Left hindlimb (tissue), 1 donor: ENCODE data around the gene COMMD6.

Experiments used
- DNase-seq: peaks from one replicate; pipeline ENCODE4 v3.0.0-alpha.2; 2018

The COMMD6 gene

GRCh38 chr13:75521956-75522355, 15.7 kb downstream of the COMMD6 start:
- no peak for DNase-seq

DNA sequence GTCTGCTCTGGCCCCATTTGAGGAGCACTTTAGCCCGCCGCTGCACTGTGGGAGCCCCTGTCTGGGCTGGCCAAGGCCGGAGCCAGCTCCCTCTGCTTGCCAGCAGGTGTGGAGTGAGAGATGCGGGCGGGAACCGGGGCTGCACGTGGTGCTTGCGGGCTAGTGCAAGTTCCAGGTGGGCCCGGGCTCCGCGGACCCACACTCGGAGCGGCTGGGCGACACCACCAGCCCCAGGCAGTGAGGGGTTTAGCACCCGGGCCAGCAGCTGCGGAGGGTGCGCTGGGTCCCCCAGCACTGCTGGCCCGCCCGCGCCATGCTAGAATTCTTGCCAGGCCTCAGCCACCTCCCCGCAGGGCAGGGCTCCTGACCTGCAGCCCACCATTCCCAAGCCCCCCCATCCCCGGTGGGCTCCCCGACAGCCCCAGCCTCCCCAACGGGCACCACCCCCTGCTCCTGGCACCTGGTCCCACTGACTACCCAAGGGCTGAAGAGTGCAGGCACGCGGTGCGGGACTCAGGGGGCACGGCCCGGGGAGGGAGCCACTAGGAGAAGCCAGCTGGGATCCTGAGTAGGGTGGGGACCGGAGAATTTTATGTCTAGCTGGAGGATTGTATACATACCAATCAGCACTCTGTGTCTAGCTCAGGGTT, 19.1 kb downstream of the COMMD6 start:
- no peak for DNase-seq

DNA sequence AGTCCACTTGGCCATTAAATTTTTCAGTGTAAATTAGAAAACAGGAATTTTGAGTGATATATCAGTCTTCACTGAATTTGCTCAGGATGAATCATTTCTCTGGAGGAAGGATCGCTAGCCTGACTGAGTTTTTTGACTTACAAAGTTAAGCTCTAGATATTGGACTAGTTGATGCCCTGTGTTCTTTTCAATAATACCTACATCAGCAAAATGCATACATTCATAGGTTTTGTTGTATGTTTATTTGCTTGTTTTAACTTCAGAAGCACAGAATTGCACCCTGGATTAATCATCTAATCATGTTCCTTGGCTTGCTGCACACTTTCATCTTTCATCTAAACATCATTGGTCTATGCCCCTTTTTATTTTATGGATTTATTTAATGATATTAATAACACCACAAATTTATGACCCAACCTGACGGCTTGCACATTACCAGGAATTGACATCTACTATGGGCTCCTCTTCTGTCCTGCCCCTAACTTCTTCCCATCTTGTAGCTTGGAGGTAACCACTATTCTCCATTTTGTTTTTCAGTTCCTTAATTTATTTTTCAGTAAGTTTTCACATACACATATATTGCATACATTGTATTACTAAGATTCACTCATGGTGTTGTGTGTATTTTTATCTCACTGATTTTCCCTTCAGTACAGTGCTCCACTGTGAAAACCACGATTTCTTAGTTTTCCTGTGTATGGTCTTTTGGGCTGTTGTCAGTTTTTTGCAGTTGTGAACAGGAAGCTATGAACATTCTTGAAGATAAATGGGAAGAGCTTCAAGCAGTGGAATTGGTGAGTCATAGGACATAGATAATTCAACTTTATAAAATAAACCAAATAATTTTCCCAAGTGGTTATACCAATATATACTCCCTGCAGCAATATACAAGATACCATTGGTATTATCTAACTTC, 23.3 kb downstream of the COMMD6 start:
- no peak for DNase-seq

- no peak for DNase-seq
These were observed 24.4 kb downstream of the COMMD6 start for GRCh38 chr13:75513271-75513670.

- DNase-seq = no peak
These were observed 25.4 kb downstream of the COMMD6 start for GRCh38 chr13:75512253-75512652.

DNA sequence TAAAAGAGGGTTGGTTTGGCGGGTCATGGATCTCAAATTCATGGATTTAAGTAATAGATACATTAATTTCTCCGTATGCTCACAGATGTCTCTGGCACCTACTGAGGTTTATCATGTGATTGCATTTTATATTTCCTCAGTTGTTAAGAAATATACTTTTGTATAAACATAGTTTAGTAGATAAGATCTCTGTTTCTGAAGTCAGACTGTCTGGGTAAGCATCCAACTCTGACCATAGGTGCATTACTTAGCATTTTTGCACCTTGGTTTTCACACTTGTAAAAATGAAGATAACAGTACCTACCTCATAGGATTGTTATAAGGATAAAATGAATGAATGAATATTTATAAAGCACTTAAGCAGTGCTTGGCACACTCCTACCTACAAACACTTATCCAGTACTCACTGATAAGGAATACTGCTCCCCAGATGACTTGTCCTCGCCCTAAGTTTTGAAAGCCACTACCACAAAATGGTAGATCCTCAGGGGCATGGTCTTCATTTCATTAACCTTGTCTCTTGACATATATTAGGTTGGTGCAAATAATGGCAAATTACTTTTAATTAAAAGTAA, 26.5 kb downstream of the COMMD6 start:
- no peak for DNase-seq

- no peak for DNase-seq
These were observed 29.6 kb downstream of the COMMD6 start for GRCh38 chr13:75508002-75508548.

GRCh38 chr13:75507027-75508001, 30.3 kb downstream of the COMMD6 start:
- no peak for DNase-seq

GRCh38 chr13:75506018-75506417, 31.6 kb downstream of the COMMD6 start:
- DNase-seq = no peak

GRCh38 chr13:75505327-75505726, 32.3 kb downstream of the COMMD6 start:
- DNase-seq = no peak

GRCh38 chr13:75495938-75496337, 41.7 kb downstream of the COMMD6 start:
- no peak for DNase-seq

- no peak for DNase-seq
These were observed 43.1 kb downstream of the COMMD6 start for GRCh38 chr13:75494491-75494890.

GRCh38 chr13:75493156-75493555, 44.5 kb downstream of the COMMD6 start:
- DNase-seq = no peak

- DNase-seq = no peak
These were observed 45.3 kb downstream of the COMMD6 start for GRCh38 chr13:75492389-75492788.

DNA sequence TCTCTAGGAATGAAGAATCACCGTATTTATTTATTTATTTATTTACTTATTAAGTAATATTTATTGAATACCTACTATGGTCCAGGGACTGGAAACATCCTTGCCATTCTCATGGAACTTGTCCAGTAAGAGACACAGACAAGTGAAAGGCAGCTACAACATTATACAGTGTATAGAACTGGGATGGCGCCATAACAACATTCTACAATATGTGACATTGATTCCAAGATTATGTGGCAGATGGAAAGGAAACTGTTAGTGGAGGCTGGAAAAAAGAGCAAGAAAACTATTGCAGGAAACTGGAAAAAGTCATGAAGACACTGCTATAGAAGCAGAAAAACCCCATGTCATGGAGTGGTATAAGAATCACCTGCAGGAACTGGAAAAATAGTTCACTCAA, 46.3 kb downstream of the COMMD6 start:
- DNase-seq = no peak

DNA sequence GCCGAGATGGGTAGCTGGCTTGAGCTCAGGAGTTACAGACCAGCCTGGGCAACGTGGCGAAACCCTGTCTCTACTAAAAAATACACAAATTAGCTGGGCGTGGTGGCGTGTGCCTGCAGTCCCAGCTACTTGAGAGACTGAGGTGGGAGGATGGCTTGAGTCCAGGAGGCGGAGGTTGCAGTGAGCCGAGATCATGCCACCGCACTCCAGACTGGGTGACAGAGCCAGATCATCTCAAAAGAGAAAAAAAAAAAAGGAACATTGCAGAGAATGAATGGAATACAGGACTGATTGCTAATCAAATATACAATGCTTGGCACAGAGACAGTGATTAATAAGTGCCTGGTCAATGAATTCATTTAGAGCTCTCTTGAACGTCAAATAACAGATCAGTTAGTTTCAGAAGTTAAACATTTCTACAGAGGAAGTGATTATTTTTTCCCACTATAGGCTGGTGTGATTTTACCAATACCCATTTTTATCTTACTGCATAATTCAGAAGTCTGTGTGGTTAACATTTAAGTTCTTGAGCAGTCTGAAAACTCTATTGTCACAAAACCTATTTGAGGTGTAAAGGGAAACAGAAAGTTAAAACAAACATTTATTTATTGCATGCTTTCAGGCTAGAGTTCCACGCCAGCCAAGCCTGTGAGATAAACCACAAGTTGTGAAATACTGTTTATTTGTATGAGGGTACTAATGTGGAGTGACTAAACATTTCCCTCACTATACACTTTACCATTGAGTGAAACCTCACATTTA, 48.0 kb downstream of the COMMD6 start:
- no peak for DNase-seq

GRCh38 chr13:75486146-75487062, 51.2 kb downstream of the COMMD6 start:
- DNase-seq = no peak

DNA sequence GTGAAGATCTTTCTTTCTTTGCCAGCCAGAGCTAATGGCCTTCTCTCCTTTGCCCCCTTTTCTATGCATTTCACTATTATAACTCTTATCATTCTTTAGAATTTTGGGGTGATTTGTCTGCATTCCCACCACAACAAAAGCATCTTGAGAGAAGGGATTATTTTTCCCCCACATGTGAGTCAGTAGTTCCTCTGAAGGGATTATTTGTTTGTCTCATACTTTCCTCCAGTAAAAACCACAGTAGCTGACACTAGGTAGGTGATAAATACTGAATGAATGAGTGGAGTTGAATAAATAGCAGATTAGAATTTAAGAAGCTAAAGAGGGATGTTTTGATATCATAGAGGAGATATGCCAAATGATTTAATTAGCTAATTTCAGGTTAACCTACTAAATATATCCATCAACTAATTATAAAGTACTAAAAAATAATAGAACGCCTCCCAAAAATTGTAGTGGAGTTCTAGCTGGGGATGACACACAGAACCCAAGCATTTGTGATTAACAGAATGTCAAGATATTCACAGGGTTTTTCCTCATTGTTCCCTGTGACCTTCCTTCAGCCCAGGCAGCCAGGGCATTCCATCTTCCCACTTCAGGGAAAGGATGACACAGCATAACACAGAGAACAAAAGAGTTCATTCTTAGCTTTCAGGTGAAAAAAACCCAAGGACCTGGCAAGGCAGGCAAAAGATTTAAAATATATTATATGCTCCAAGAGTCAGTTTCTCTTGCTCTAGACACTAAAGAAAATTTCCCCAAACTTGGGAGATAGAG, 52.2 kb downstream of the COMMD6 start:
- DNase-seq = no peak

- no peak for DNase-seq
These were observed 54.9 kb downstream of the COMMD6 start for GRCh38 chr13:75482820-75483079.
